C4-2B (cell line): ENCODE data around the gene SND1.

Experiments used
- H3K27ac ChIP-seq: fragments of 450-650 bp; 2 replicates; pipeline ENCODE4 v1.5.1; 2017
- CTCF ChIP-seq: fragments of 450-650 bp; conservative IDR thresholded peaks from 2 replicates; pipeline ENCODE4 v1.5.1; 2017; ENCODE audit warnings: mild to moderate bottlenecking
- ZFX ChIP-seq: fragments of 450-650 bp; IDR thresholded peaks from 2 replicates; pipeline ENCODE4 v1.6.1; 2017

Gene SND1

GRCh38 chr7:127690337-127690736 is 38.3 kb downstream of the SND1 start:
- H3K27ac ChIP-seq, result no peak overlapping the region
- no peak for TF ChIP-seq ZFX
- TF ChIP-seq CTCF, result no peak

GRCh38 chr7:127690806-127691205 is 38.8 kb downstream of the SND1 start:
- H3K27ac ChIP-seq, result no peak overlapping the region
- no peak for TF ChIP-seq CTCF
- TF ChIP-seq ZFX, result no peak

GRCh38 chr7:127692200-127692599 is 40.2 kb downstream of the SND1 start:
- TF ChIP-seq ZFX (no peak), CTCF (no peak)

GRCh38 chr7:127699853-127700252 is 47.9 kb downstream of the SND1 start:
- no peak overlapping the region for H3K27ac ChIP-seq
- no peak for TF ChIP-seq ZFX
- TF ChIP-seq CTCF, result no peak

More at GRCh38 chr7:127692200-127692599, 40.2 kb downstream of the SND1 start:
- no peak overlapping the region for H3K27ac ChIP-seq

- no peak overlapping the region for H3K27ac ChIP-seq
- TF ChIP-seq CTCF (no peak), ZFX (no peak)
Observed at GRCh38 chr7:127702052-127702652, 50.2 kb downstream of the SND1 start.

GRCh38 chr7:127702938-127703337 is 50.9 kb downstream of the SND1 start:
- TF ChIP-seq ZFX (no peak), CTCF (no peak)
- H3K27ac ChIP-seq, result no peak overlapping the region

- no peak for TF ChIP-seq CTCF
- TF ChIP-seq ZFX, result no peak
- H3K27ac ChIP-seq, result no peak overlapping the region
Observed at GRCh38 chr7:127704211-127704610, 52.2 kb downstream of the SND1 start.
